ENCODE results near the gene NUDT4. TPM values are rescaled to one million over a fixed set of nuclear protein-coding genes. Genes with fewer than 3 reads are reported as not detected.

NUDT4 gene
- total RNA-seq, 2 donors from 2014 or later, result 91.1 to 178 TPM

DNA sequence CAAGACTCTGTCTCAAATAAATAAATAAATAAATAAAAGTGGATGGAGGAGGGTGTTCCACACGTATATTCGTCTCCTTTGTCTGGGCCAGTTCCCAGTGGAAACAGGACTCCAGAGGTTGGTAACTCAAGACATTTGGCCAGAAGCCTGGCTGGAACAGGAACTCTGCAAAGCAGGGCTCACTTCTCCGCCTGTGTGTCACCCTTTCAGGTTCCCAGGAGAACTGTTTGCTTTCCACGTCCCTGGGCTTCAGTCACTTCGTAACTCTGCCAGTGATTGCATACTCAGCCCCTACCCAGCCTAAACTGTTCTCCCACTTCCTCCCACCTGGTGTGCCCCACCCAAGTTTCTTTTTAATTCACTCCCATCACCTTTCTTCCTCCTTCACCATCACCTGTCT is 71.1 kb downstream of the NUDT4 start:
- no peak for DNase-seq (ENCODE audit: low spot score)
- no peak overlapping the region for H3K27ac ChIP-seq
- H3K4me3 ChIP-seq, result no peak overlapping the region
- H3K4me1 ChIP-seq (ENCODE audit: control insufficient read depth in 1 of 2, low read depth in 2 of 2), result no peaks in the 10 kb centered on the region
- no peaks in the 10 kb centered on the region for H3K9me3 ChIP-seq
- ATAC-seq (ENCODE audit: insufficient number of reproducible peaks, low FRiP score, low read depth), result no peak
- TF ChIP-seq, protein P1, sequence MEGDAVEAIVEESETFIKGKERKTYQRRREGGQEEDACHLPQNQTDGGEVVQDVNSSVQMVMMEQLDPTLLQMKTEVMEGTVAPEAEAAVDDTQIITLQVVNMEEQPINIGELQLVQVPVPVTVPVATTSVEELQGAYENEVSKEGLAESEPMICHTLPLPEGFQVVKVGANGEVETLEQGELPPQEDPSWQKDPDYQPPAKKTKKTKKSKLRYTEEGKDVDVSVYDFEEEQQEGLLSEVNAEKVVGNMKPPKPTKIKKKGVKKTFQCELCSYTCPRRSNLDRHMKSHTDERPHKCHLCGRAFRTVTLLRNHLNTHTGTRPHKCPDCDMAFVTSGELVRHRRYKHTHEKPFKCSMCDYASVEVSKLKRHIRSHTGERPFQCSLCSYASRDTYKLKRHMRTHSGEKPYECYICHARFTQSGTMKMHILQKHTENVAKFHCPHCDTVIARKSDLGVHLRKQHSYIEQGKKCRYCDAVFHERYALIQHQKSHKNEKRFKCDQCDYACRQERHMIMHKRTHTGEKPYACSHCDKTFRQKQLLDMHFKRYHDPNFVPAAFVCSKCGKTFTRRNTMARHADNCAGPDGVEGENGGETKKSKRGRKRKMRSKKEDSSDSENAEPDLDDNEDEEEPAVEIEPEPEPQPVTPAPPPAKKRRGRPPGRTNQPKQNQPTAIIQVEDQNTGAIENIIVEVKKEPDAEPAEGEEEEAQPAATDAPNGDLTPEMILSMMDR (IDR thresholded peaks at IDR 0.05), result no peak
- H3K27me3 ChIP-seq (replicated peaks; ENCODE audit: insufficient read depth), result no peaks in the 10 kb centered on the region
- no peaks in the 10 kb centered on the region for H3K36me3 ChIP-seq

DNA sequence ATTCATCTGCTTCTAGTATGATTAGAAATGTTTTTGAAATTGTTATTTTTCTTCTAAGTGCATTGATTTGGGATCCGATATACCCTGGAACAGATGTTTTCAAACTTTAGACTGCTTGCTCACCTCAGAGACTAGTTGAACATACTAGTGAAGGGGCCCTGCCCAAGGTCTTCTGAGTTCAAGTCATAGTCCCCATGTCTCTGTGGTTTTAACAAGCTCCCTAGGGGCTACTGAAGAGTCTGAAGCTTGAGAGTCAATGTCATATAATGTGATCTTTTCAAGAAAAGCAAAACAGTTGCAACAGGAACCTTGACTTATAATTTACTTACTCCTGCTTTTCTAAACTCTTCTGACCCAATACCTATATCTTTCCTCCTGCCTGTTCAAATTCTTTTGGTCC is 71.6 kb downstream of the NUDT4 start:
- Histone ChIP-seq H3K27ac (no peak overlapping the region), H3K4me1 (ENCODE audit: control insufficient read depth in 1 of 2, low read depth in 2 of 2) (no peaks in the 10 kb centered on the region), H3K36me3 (no peaks in the 10 kb centered on the region), H3K4me3 (no peak overlapping the region), H3K27me3 (replicated peaks; ENCODE audit: insufficient read depth) (no peaks in the 10 kb centered on the region), H3K9me3 (no peaks in the 10 kb centered on the region)
- ATAC-seq (ENCODE audit: insufficient number of reproducible peaks, low FRiP score, low read depth) (no peak), DNase-seq (ENCODE audit: low spot score) (no peak)
- TF ChIP-seq, protein P1 (IDR thresholded peaks at IDR 0.05), result no peak

DNA sequence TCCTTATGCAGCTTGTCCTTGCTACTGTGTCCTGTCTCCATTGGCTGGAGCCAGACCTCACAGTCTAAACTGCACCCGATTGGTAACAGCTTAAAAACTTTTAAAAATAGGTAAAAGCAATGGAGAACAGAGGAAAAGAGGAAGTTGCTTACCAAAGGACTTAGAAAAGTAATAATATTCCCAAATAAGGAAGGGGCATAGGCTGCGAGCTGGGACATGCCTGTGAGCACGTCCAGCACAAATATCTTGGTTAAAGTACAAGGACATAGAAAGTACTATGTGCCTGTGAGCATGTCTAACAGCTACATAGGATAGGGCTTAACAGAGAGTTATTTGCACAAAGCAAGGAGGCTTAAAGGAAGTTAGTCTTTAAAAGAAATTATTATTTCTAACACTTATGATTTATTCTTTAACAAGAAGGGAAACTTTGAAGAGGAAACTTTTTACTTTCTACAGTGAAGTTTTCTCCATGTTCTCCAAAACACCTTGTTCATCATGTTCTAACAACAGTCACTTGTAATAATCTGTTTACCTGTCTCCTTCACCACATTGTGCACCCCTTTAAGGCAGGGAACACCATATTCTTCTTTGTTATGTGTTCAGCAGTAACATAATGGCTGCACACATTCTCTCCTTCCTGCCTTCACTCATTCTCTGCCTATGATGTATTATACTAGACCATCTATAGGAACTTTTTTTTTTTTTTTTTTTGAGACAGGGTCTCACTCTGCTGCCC is 73.9 kb downstream of the NUDT4 start:
- TF ChIP-seq, protein P1 (IDR thresholded peaks at IDR 0.05), result no peak
- DNase-seq (ENCODE audit: low spot score) (no peak), ATAC-seq (ENCODE audit: insufficient number of reproducible peaks, low FRiP score, low read depth) (no peak)
- no peaks in the 10 kb centered on the region for H3K9me3 ChIP-seq
- H3K4me3 ChIP-seq, result no peak overlapping the region
- no peak overlapping the region for H3K27ac ChIP-seq
- no peaks in the 10 kb centered on the region for H3K27me3 ChIP-seq (replicated peaks; ENCODE audit: insufficient read depth)
- H3K4me1 ChIP-seq (ENCODE audit: control insufficient read depth in 1 of 2, low read depth in 2 of 2), result no peaks in the 10 kb centered on the region
- no peaks in the 10 kb centered on the region for H3K36me3 ChIP-seq

DNA sequence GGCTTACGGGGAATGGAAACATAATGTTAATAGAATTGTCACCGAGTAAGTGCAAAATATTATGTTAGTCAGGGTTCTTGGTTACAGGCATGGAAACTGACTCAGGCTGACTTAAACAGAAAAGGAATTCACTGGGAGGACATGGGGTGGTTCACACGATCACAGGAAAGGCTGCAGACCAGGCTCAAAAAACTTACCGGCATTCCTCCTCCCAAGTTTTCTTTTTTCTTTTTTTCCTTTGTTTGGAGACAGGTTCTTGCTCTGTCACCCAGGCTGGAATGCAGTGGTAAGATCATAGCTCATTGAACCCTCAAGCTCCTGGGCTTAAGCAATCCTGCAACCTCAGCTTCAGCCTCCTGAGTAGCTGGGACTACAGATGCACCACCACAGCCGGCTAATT is 75.9 kb downstream of the NUDT4 start:
- no peak overlapping the region for H3K27ac ChIP-seq
- ATAC-seq (ENCODE audit: insufficient number of reproducible peaks, low FRiP score, low read depth), result no peak

DNA sequence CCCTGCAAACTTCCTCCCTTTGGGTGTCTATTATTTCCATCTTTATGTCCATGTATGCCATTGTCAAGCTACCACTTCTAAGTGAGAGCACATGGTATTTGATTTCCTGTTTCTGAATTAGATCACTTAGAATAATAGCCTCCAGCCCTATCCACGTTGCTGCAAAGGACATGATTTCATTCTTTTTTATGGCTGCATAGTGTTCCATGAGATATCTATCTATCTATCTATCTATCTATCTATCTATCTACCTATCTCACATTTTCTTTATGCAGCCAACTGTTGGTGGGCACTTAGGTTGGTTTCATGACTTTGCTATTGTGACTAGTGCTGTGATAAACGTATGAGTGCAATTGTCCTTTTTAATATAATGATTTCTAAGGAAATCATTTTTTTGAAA is 78.4 kb downstream of the NUDT4 start:
- no peak for DNase-seq (ENCODE audit: low spot score)
- ATAC-seq (ENCODE audit: insufficient number of reproducible peaks, low FRiP score, low read depth), result no peak
- Histone ChIP-seq H3K27ac (no peak overlapping the region), H3K9me3 (no peaks in the 10 kb centered on the region), H3K36me3 (no peaks in the 10 kb centered on the region), H3K4me1 (ENCODE audit: control insufficient read depth in 1 of 2, low read depth in 2 of 2) (no peaks in the 10 kb centered on the region), H3K27me3 (replicated peaks; ENCODE audit: insufficient read depth) (no peaks in the 10 kb centered on the region), H3K4me3 (no peak overlapping the region)
- TF ChIP-seq, protein P1 (IDR thresholded peaks at IDR 0.05), result no peak

More for the DNA sequence above, 75.9 kb downstream of the NUDT4 start:
- no peaks in the 10 kb centered on the region for H3K9me3 ChIP-seq
- H3K27me3 ChIP-seq (replicated peaks; ENCODE audit: insufficient read depth), result no peaks in the 10 kb centered on the region
- H3K4me3 ChIP-seq, result no peak overlapping the region
- DNase-seq (ENCODE audit: low spot score), result no peak
- TF ChIP-seq, protein P1 (IDR thresholded peaks at IDR 0.05), result no peak
- H3K36me3 ChIP-seq, result no peaks in the 10 kb centered on the region
- no peaks in the 10 kb centered on the region for H3K4me1 ChIP-seq (ENCODE audit: control insufficient read depth in 1 of 2, low read depth in 2 of 2)

Other genes with a start within 250 kb of the NUDT4 start
- gene UBE2N, start 64.0 kb downstream of the NUDT4 start, total RNA-seq, result 10 to 100 TPM; 32.9 to 37.2 TPM
- gene MRPL42, start 89.6 kb downstream of the NUDT4 start, total RNA-seq, result 10 to 100 TPM; 25.0 to 71.2 TPM
- gene SOCS2, start 194.8 kb downstream of the NUDT4 start, total RNA-seq, result 10 to 100 TPM; 51.4 to 56.3 TPM

Data from thoracic aorta (tissue), 2 donors.